ENCODE data around the gene DLGAP1.

The DLGAP1 gene

GRCh38 chr18:3689986-3690763 lies 764.9 kb downstream of the DLGAP1 start:
- no peak for DNase-seq (ENCODE audit: low read depth)

GRCh38 chr18:3689091-3689490 lies 766.0 kb downstream of the DLGAP1 start:
- DNase-seq (ENCODE audit: low read depth) = no peak

GRCh38 chr18:3688690-3689089 lies 766.4 kb downstream of the DLGAP1 start:
- DNase-seq (ENCODE audit: low read depth) = no peak

- no peak for DNase-seq (ENCODE audit: low read depth)
Observed at GRCh38 chr18:3683483-3683882, 771.6 kb downstream of the DLGAP1 start.

GRCh38 chr18:3682061-3682460 lies 773.0 kb downstream of the DLGAP1 start:
- no peak for DNase-seq (ENCODE audit: low read depth)

- DNase-seq (ENCODE audit: low read depth) = no peak
Observed at GRCh38 chr18:3679241-3679640, 775.9 kb downstream of the DLGAP1 start.

- no peak for DNase-seq (ENCODE audit: low read depth)
Observed at GRCh38 chr18:3675994-3676393, 779.1 kb downstream of the DLGAP1 start.

GRCh38 chr18:3675446-3675845 lies 779.7 kb downstream of the DLGAP1 start:
- DNase-seq (ENCODE audit: low read depth) = no peak

GRCh38 chr18:3671176-3671575 lies 783.9 kb downstream of the DLGAP1 start:
- DNase-seq (ENCODE audit: low read depth) = no peak

GRCh38 chr18:3669376-3669775 lies 785.7 kb downstream of the DLGAP1 start:
- no peak for DNase-seq (ENCODE audit: low read depth)

GRCh38 chr18:3667255-3668137 lies 787.6 kb downstream of the DLGAP1 start:
- no peak for DNase-seq (ENCODE audit: low read depth)

GRCh38 chr18:3666526-3667254 lies 788.4 kb downstream of the DLGAP1 start:
- no peak for DNase-seq (ENCODE audit: low read depth)

- DNase-seq (ENCODE audit: low read depth) = peak; percentile 56
Observed at GRCh38 chr18:3665780-3666525, 789.2 kb downstream of the DLGAP1 start.

GRCh38 chr18:3665204-3665603 lies 789.9 kb downstream of the DLGAP1 start:
- DNase-seq (ENCODE audit: low read depth) = no peak

- no peak for DNase-seq (ENCODE audit: low read depth)
Observed at GRCh38 chr18:3664563-3665178, 790.4 kb downstream of the DLGAP1 start.

GRCh38 chr18:3663870-3664512 lies 791.1 kb downstream of the DLGAP1 start:
- DNase-seq (ENCODE audit: low read depth) = no peak

- DNase-seq (ENCODE audit: low read depth) = no peak
Observed at GRCh38 chr18:3661989-3662388, 793.1 kb downstream of the DLGAP1 start.

- DNase-seq (ENCODE audit: low read depth) = no peak
Observed at GRCh38 chr18:3660739-3661515, 794.2 kb downstream of the DLGAP1 start.

GRCh38 chr18:3658529-3658928 lies 796.6 kb downstream of the DLGAP1 start:
- DNase-seq (ENCODE audit: low read depth) = no peak
